Spleen (tissue), 11 donors: ENCODE data around the gene BRDT. TPM values are rescaled to one million over a fixed set of nuclear protein-coding genes. Genes with fewer than 3 reads are reported as not detected.
"Not testable (repeated sequence)": the region's sequence is repeated elsewhere in the genome, so short reads cannot be mapped to it uniquely, and the experiment has no call there.

Source experiments
- DNase-seq: peaks from one replicate; pipeline ENCODE4 v3.0.0-alpha.2; 2020
- H3K27ac ChIP-seq, 8 donors: fragments of 200-600 bp; sonication (generic) in 7 of 8; 1 replicate in 4 of 8; 2 replicates in 4 of 8; pipeline versions ENCODE4 v1.5.0 to v1.8.0; 2016 to 2021; ENCODE audit warnings: inconsistent platforms in 4 of 8, mild to moderate bottlenecking in 4 of 8, moderate library complexity in 1 of 8
- H3K27me3 ChIP-seq, 7 donors: fragments of 200-600 bp; sonication (generic) in 6 of 7; replicated peaks in 1 of 7; 1 replicate in 4 of 7; 2 replicates in 3 of 7; pipeline versions ENCODE4 v1.5.0 to v1.8.0; 2016 to 2021; ENCODE audit warnings: inconsistent platforms in 3 of 7, mild to moderate bottlenecking in 1 of 7
- H3K36me3 ChIP-seq, 6 donors: fragments of 200-600 bp; sonication (generic) in 5 of 6; 1 replicate in 4 of 6; 2 replicates in 2 of 6; pipeline versions ENCODE4 v1.5.0 to v1.8.0; 2016 to 2021; ENCODE audit warnings: inconsistent platforms in 2 of 6
- H3K4me1 ChIP-seq, 6 donors: fragments of 200-600 bp; sonication (generic) in 5 of 6; 1 replicate in 3 of 6; 2 replicates in 3 of 6; pipeline versions ENCODE4 v1.5.0 to v1.8.0; 2016 to 2021; ENCODE audit warnings: inconsistent platforms in 3 of 6
- H3K4me3 ChIP-seq, 8 donors: fragments of 200-600 bp; sonication (generic) in 7 of 8; 1 replicate in 4 of 8; 2 replicates in 4 of 8; pipeline versions ENCODE4 v1.5.0 to v1.8.0; 2016 to 2021; ENCODE audit warnings: inconsistent platforms in 4 of 8, mild to moderate bottlenecking in 4 of 8, moderate library complexity in 2 of 8
- H3K9me3 ChIP-seq, 8 donors: fragments of 200-600 bp; sonication (generic) in 7 of 8; 1 replicate in 4 of 8; 2 replicates in 4 of 8; pipeline versions ENCODE4 v1.5.0 to v1.8.0; 2016 to 2021; ENCODE audit warnings: inconsistent platforms in 4 of 8
- CTCF ChIP-seq, 11 experiments: fragments of 200-600 bp in 7 of 11; fragments of 450-650 bp in 4 of 11; sonication (generic) in 4 of 11; IDR thresholded peaks in 8 of 11; conservative IDR thresholded peaks in 3 of 11; 1 replicate in 7 of 11; 2 replicates in 4 of 11; pipeline versions ENCODE4 v1.4.0 to v1.8.0; 2016 to 2021; ENCODE audit warnings: antibody characterized with exemption in 11 of 11, inconsistent platforms in 4 of 11, mild to moderate bottlenecking in 1 of 11
- POLR2A ChIP-seq, 3 donors: fragments of 450-650 bp; IDR thresholded peaks; one replicate each; pipeline ENCODE4 v1.5.1; 2017; ENCODE audit warnings: antibody characterized with exemption in 3 of 3, mild to moderate bottlenecking in 1 of 3
- POLR2AphosphoS5 ChIP-seq, 3 donors: sonication (generic); formaldehyde crosslinking; IDR thresholded peaks; one replicate each; pipeline ENCODE4 v1.5.1; 2017; ENCODE audit warnings: antibody characterized with exemption in 3 of 3
- WGBS, 5 donors: extraction: QIAGEN DNeasy Blood & Tissue Kit in 3 of 5; methylation state at CpG; one replicate each; pipeline versions ENCODE4 v1.1.5 to v1.1.7; 2013 to 2018; 5-methylcytosine and 5-hydroxymethylcytosine counted together
- intact Hi-C: fragments of 100-400 bp; cut with DNase I; formaldehyde crosslinking; loops from one replicate; pipeline ENCODE4 v1.15.0; 2023; ENCODE audit warnings: low total_unique reads
- polyA plus RNA-seq, 3 donors: library from polyadenylated mRNA; stranded (reverse); fragments of 200-250 nt; gene quantifications; one replicate each; pipeline ENCODE4 v1.2.1, GENCODE V29; 2013
- total RNA-seq, 7 donors: library from RNA; depleted of rRNA in 3 of 7; stranded (reverse); fragments of >200 nt in 3 of 7; fragmentation: NEBNext Ultra II Directional in 4 of 7; extraction: Animal tissue kit (Norgen Biotek cat#: 25700) in 4 of 7; gene quantifications; one replicate each; pipeline versions ENCODE4 v1.1.0 to v1.2.1, GENCODE V29; 2016 to 2021
- donor health status: healthy with polysubstance abuse.
- donor health status: DM: no; HTN: no; CAD: no; lungs with moderate emphysema.
- donor health status: DM: no; HTN: no; CAD: no.
- donor health status: Bipolar disorder and iron deficiency.
- donor health status: healthy.
- donor health status: DM: no; HTN: no; CAD: no.
- donor health status: DM: yes; HTN: yes; CAD: no.

BRDT gene
- total and polyA plus RNA-seq, 10 donors: 0.09 to 0.43 TPM; not detected in 8

GRCh38 chr1:92013923-92014322, 64.7 kb downstream of the BRDT start:
- no peaks in the 10 kb centered on the region for H3K27me3 ChIP-seq
- no peaks in the 10 kb centered on the region for H3K4me1 ChIP-seq
- no peak overlapping the region for H3K27ac ChIP-seq
- TF ChIP-seq POLR2A (IDR thresholded peaks at IDR 0.05) (no peak), CTCF (IDR thresholded peaks at IDR 0.05 in 8 of 11, conservative IDR thresholded peaks at IDR 0.05 in 3 of 11) (no peak), POLR2AphosphoS5 (IDR thresholded peaks at IDR 0.05) (no peak)
- intact Hi-C loops: no loop called here
- H3K36me3 ChIP-seq: no peaks in the 10 kb centered on the region
- no peak overlapping the region for H3K4me3 ChIP-seq
- DNase-seq: no peak
- H3K9me3 ChIP-seq: no peaks in the 10 kb centered on the region

GRCh38 chr1:92016720-92017316, 67.6 kb downstream of the BRDT start:
- no peak for TF ChIP-seq POLR2AphosphoS5 (IDR thresholded peaks at IDR 0.05)
- TF ChIP-seq CTCF (IDR thresholded peaks at IDR 0.05 in 8 of 11, conservative IDR thresholded peaks at IDR 0.05 in 3 of 11): no peak
- no peak for TF ChIP-seq POLR2A (IDR thresholded peaks at IDR 0.05)
- Histone ChIP-seq H3K36me3 (no peaks in the 10 kb centered on the region), H3K4me1 (no peaks in the 10 kb centered on the region), H3K4me3 (no peak overlapping the region), H3K27me3 (peaks cover 0 to 17% (median 0%) of the 10 kb centered on the region in 7 donors), H3K9me3 (peaks cover 0 to 2% (median 0%) of the 10 kb centered on the region in 8 donors), H3K27ac (no peak overlapping the region)
- DNase-seq: no peak
- 63 to 78% (median 70%) methylated on average over 5 of the region's 5 CpGs for WGBS, 5 donors
- intact Hi-C loops: no loop called here

- Histone ChIP-seq H3K4me1 (no peaks in the 10 kb centered on the region), H3K27me3 (peaks cover 0 to 20% (median 0%) of the 10 kb centered on the region in 7 donors), H3K27ac (no peak overlapping the region), H3K36me3 (no peaks in the 10 kb centered on the region), H3K4me3 (no peak overlapping the region), H3K9me3 (peaks cover 0 to 4% (median 0%) of the 10 kb centered on the region in 8 donors)
- intact Hi-C loops: no loop called here
- 37 to 57% (median 42%) methylated on average over 2 of the region's 2 CpGs for WGBS, 5 donors
- DNase-seq: no peak
- TF ChIP-seq POLR2A (IDR thresholded peaks at IDR 0.05): no peak
Observed at GRCh38 chr1:92017656-92018055, 68.5 kb downstream of the BRDT start.

- H3K27ac ChIP-seq, H3K9me3 ChIP-seq, DNase-seq, H3K36me3 ChIP-seq, H3K4me3 ChIP-seq, intact Hi-C loops: not testable (repeated sequence)
- Histone ChIP-seq H3K27me3 (peaks cover 0 to 52% (median 19%) of the 10 kb centered on the region in 7 donors), H3K4me1 (peaks cover 0 to 18% (median 7%) of the 10 kb centered on the region in 6 donors)
- WGBS, 5 donors: 92 to 98% (median 95%) methylated on average over 16 to 29 of the region's 29 CpGs
Observed at GRCh38 chr1:92026042-92026441, 76.8 kb downstream of the BRDT start.

- H3K27ac ChIP-seq: no peak overlapping the region
- no peak for TF ChIP-seq POLR2AphosphoS5 (IDR thresholded peaks at IDR 0.05)
- no peak for TF ChIP-seq POLR2A (IDR thresholded peaks at IDR 0.05)
- no peak for TF ChIP-seq CTCF (IDR thresholded peaks at IDR 0.05 in 8 of 11, conservative IDR thresholded peaks at IDR 0.05 in 3 of 11)
- peaks cover 0 to 8% (median 0%) of the 10 kb centered on the region in 8 donors for H3K9me3 ChIP-seq
- H3K4me1 ChIP-seq: peaks cover 0 to 18% (median 8%) of the 10 kb centered on the region in 6 donors
- no peaks in the 10 kb centered on the region for H3K36me3 ChIP-seq
- H3K27me3 ChIP-seq: peaks cover 0 to 58% (median 19%) of the 10 kb centered on the region in 7 donors
- intact Hi-C loops: no loop called here
- no peak for DNase-seq
- 74 to 82% (median 79%) methylated on average over 9 of the region's 9 CpGs for WGBS, 5 donors
- H3K4me3 ChIP-seq: no peak overlapping the region
Observed at GRCh38 chr1:92026806-92027205, 77.6 kb downstream of the BRDT start.
